Esophagus muscularis mucosa (tissue), 4 donors: ENCODE data around the gene SWAP70. TPM values are rescaled to one million over a fixed set of nuclear protein-coding genes. Genes with fewer than 3 reads are reported as not detected.

Source experiments
- DNase-seq: peaks from one replicate; pipeline ENCODE4 v3.0.0-alpha.2; 2017; ENCODE audit errors: extremely low spot score
- H3K27ac ChIP-seq, 4 donors: fragments of 200-600 bp; sonication (generic); replicated peaks in 1 of 4; 1 replicate in 3 of 4; 2 replicates in 1 of 4; pipeline ENCODE4 v1.5.1; 2016 to 2019; ENCODE audit warnings: mild to moderate bottlenecking in 1 of 4
- H3K27me3 ChIP-seq, 4 donors: fragments of 200-600 bp; sonication (generic); one replicate each; pipeline versions ENCODE4 v1.5.1 to v1.6.0; 2016 to 2019
- H3K36me3 ChIP-seq, 4 donors: fragments of 200-600 bp; sonication (generic); one replicate each; pipeline ENCODE4 v1.5.1; 2016 to 2019
- H3K4me1 ChIP-seq, 4 donors: fragments of 200-600 bp; sonication (generic); one replicate each; pipeline ENCODE4 v1.5.1; 2016 to 2019
- H3K4me3 ChIP-seq, 4 donors: fragments of 200-600 bp; sonication (generic); 1 replicate in 2 of 4; 2 replicates in 2 of 4; pipeline ENCODE4 v1.5.1; 2016 to 2019; ENCODE audit warnings: mild to moderate bottlenecking in 4 of 4, moderate library complexity in 1 of 4
- H3K9me3 ChIP-seq, 4 donors: fragments of 200-600 bp; sonication (generic); 1 replicate in 3 of 4; 2 replicates in 1 of 4; pipeline ENCODE4 v1.5.1; 2016 to 2019
- CTCF ChIP-seq, 3 experiments: fragments of 200-600 bp in 2 of 3; fragments of 450-650 bp in 1 of 3; sonication (generic) in 2 of 3; IDR thresholded peaks; one replicate each; pipeline ENCODE4 v1.5.1; 2017 to 2019; ENCODE audit warnings: antibody characterized with exemption in 3 of 3, mild to moderate bottlenecking in 2 of 3, moderate library complexity in 1 of 3
- EP300 ChIP-seq: sonication (generic); formaldehyde crosslinking; IDR thresholded peaks from one replicate; pipeline ENCODE4 v1.6.1; 2017; ENCODE audit warnings: antibody characterized with exemption
- POLR2A ChIP-seq: fragments of 450-650 bp; IDR thresholded peaks from one replicate; pipeline ENCODE4 v1.6.1; 2017; ENCODE audit warnings: antibody characterized with exemption, moderate library complexity, mild to moderate bottlenecking, low read depth
- POLR2AphosphoS5 ChIP-seq, 2 donors: sonication (generic); formaldehyde crosslinking; IDR thresholded peaks; one replicate each; pipeline ENCODE4 v1.6.1; 2017; ENCODE audit warnings: antibody characterized with exemption in 2 of 2
- WGBS: methylation state at CpG from one replicate; pipeline ENCODE4 v1.1.5; 2018; 5-methylcytosine and 5-hydroxymethylcytosine counted together
- intact Hi-C: fragments of 100-400 bp; cut with DNase I; formaldehyde crosslinking; loops from one replicate; pipeline ENCODE4 v1.15.1; 2023
- total RNA-seq, 4 donors: library from RNA; depleted of rRNA; stranded (reverse); fragments of >200 nt; gene quantifications; one replicate each; pipeline versions ENCODE4 v1.1.0 to v1.2.1, GENCODE V29; 2016

Gene SWAP70
- total RNA-seq, 4 donors from 2014 or later = 37.8 to 54.9 (median 46.5) TPM

- no peaks in the 10 kb centered on the region for H3K9me3 ChIP-seq
- no peaks in the 10 kb centered on the region for H3K27me3 ChIP-seq
- WGBS = 97% methylated on average over 3 of the region's 3 CpGs
- no peak for DNase-seq
- H3K4me3 ChIP-seq = no peak overlapping the region
- intact Hi-C loops = no loop called here
- no peak overlapping the region for H3K27ac ChIP-seq
- no peak for TF ChIP-seq POLR2AphosphoS5 (IDR thresholded peaks at IDR 0.05)
- TF ChIP-seq POLR2A = no peak
- TF ChIP-seq EP300 = no peak
- no peak for TF ChIP-seq CTCF (IDR thresholded peaks at IDR 0.05)
- H3K36me3 ChIP-seq = peaks cover 36 to 82% (median 59%) of the 10 kb centered on the region in 4 donors
- H3K4me1 ChIP-seq = no peaks in the 10 kb centered on the region
Observed at GRCh38 chr11:9735236-9735635, 71.4 kb downstream of the SWAP70 start.

GRCh38 chr11:9735919-9736318 is 72.0 kb downstream of the SWAP70 start:
- no peak overlapping the region for H3K4me3 ChIP-seq
- no peaks in the 10 kb centered on the region for H3K9me3 ChIP-seq
- intact Hi-C loops = no loop called here
- H3K36me3 ChIP-seq = peaks cover 41 to 87% (median 65%) of the 10 kb centered on the region in 4 donors
- no peak for TF ChIP-seq CTCF (IDR thresholded peaks at IDR 0.05)
- no peak for TF ChIP-seq POLR2AphosphoS5 (IDR thresholded peaks at IDR 0.05)
- no peak for TF ChIP-seq POLR2A
- TF ChIP-seq EP300 = no peak
- 99% methylated on average over 2 of the region's 2 CpGs for WGBS
- no peaks in the 10 kb centered on the region for H3K4me1 ChIP-seq
- no peak overlapping the region for H3K27ac ChIP-seq
- no peak for DNase-seq
- H3K27me3 ChIP-seq = no peaks in the 10 kb centered on the region

- intact Hi-C loops = no loop called here
- Histone ChIP-seq H3K36me3 (peaks cover 45 to 90% (median 70%) of the 10 kb centered on the region in 4 donors), H3K4me3 (no peak overlapping the region), H3K9me3 (no peaks in the 10 kb centered on the region), H3K27me3 (no peaks in the 10 kb centered on the region), H3K4me1 (no peaks in the 10 kb centered on the region), H3K27ac (no peak overlapping the region)
- DNase-seq = no peak
- TF ChIP-seq EP300 (no peak), POLR2A (no peak), CTCF (IDR thresholded peaks at IDR 0.05) (no peak), POLR2AphosphoS5 (IDR thresholded peaks at IDR 0.05) (no peak)
- WGBS = 100% methylated on average over 2 of the region's 2 CpGs
Observed at GRCh38 chr11:9736365-9736764, 72.5 kb downstream of the SWAP70 start.

- Histone ChIP-seq H3K9me3 (no peaks in the 10 kb centered on the region), H3K27me3 (no peaks in the 10 kb centered on the region), H3K4me3 (no peak overlapping the region), H3K4me1 (no peaks in the 10 kb centered on the region), H3K27ac (peak overlapping the region in 1 of 4 donors; percentile 29), H3K36me3 (peaks cover 41 to 93% (median 71%) of the 10 kb centered on the region in 4 donors)
- intact Hi-C loops = no loop called here
- no peak for DNase-seq
- 49% methylated on average over 3 of the region's 3 CpGs for WGBS
- TF ChIP-seq CTCF (IDR thresholded peaks at IDR 0.05) (no peak), POLR2AphosphoS5 (IDR thresholded peaks at IDR 0.05) (peak in 1 of 2 donors; percentile 37)
Observed at GRCh38 chr11:9738116-9738515, 74.2 kb downstream of the SWAP70 start.

GRCh38 chr11:9738707-9739106 is 74.8 kb downstream of the SWAP70 start:
- Histone ChIP-seq H3K4me1 (no peaks in the 10 kb centered on the region), H3K27ac (peak overlapping the region in 1 of 4 donors; percentile 29), H3K27me3 (no peaks in the 10 kb centered on the region), H3K9me3 (no peaks in the 10 kb centered on the region), H3K4me3 (no peak overlapping the region), H3K36me3 (peaks cover 36 to 89% (median 65%) of the 10 kb centered on the region in 4 donors)
- TF ChIP-seq CTCF (IDR thresholded peaks at IDR 0.05) (no peak), EP300 (no peak), POLR2AphosphoS5 (IDR thresholded peaks at IDR 0.05) (no peak), POLR2A (no peak)
- intact Hi-C loops = no loop called here
- 95% methylated on average over 1 of the region's 1 CpG for WGBS
- DNase-seq = no peak
